Measurements from ENCODE around the gene CDH11. TPM values are rescaled to one million over a fixed set of nuclear protein-coding genes. Genes with fewer than 3 reads are reported as not detected.

Gene CDH11
- total RNA-seq, 4 donors from 2014 or later: 4.0 to 14.2 (median 8.6) TPM

- DNase-seq (no peak), ATAC-seq (no peak)
- no peaks in the 10 kb centered on the region for H3K9me3 ChIP-seq
- H3K27me3 ChIP-seq: peaks cover 0 to 15% (median 0%) of the 10 kb centered on the region in 3 donors
- H3K4me3 ChIP-seq: no peak overlapping the region
- TF ChIP-seq POLR2A (IDR thresholded peaks at IDR 0.05): no peak
- no peak for TF ChIP-seq CTCF (IDR thresholded peaks at IDR 0.05 in 4 of 5, conservative IDR thresholded peaks at IDR 0.05 in 1 of 5)
- in situ Hi-C loops (cut with MboI; ENCODE audit: low sequenced_read_pairs in 4 of 4) (loop anchor here in 1 of 4 donors (25.0 kb wide), 2 partner anchors 1030 to 1655 kb away; no protein-coding TSS in a partner anchor), intact Hi-C loops (cut with DNase I; ENCODE audit: low total_unique reads) (no loop called here)
- no peaks in the 10 kb centered on the region for H3K36me3 ChIP-seq
- peaks cover 0 to 3% of the 10 kb centered on the region in 2 donors for H3K4me1 ChIP-seq
- H3K27ac ChIP-seq: no peak overlapping the region
These were observed 4.9 kb downstream of the CDH11 start for GRCh38 chr16:65116818-65117430.

- peaks cover 0 to 7% (median 0%) of the 10 kb centered on the region in 3 donors for H3K27me3 ChIP-seq
- H3K27ac ChIP-seq: no peak overlapping the region
- H3K4me3 ChIP-seq: no peak overlapping the region
- H3K9me3 ChIP-seq: no peaks in the 10 kb centered on the region
- in situ Hi-C loops (cut with MboI; ENCODE audit: low sequenced_read_pairs in 4 of 4) (loop anchor here in 1 of 4 donors (25.0 kb wide), 2 partner anchors 1029 to 1654 kb away; no protein-coding TSS in a partner anchor), intact Hi-C loops (cut with DNase I; ENCODE audit: low total_unique reads) (no loop called here)
- ATAC-seq: no peak
- no peak for TF ChIP-seq CTCF (IDR thresholded peaks at IDR 0.05 in 4 of 5, conservative IDR thresholded peaks at IDR 0.05 in 1 of 5)
- no peak for TF ChIP-seq POLR2A (IDR thresholded peaks at IDR 0.05)
- no peaks in the 10 kb centered on the region for H3K4me1 ChIP-seq
- no peak for DNase-seq
- H3K36me3 ChIP-seq: no peaks in the 10 kb centered on the region
These were observed 5.6 kb downstream of the CDH11 start for GRCh38 chr16:65116216-65116615.

- Histone ChIP-seq H3K27ac (no peak overlapping the region), H3K4me1 (no peaks in the 10 kb centered on the region), H3K9me3 (no peaks in the 10 kb centered on the region), H3K36me3 (no peaks in the 10 kb centered on the region), H3K4me3 (no peak overlapping the region), H3K27me3 (no peaks in the 10 kb centered on the region)
- ATAC-seq (no peak), DNase-seq (no peak)
- in situ Hi-C loops (cut with MboI; ENCODE audit: low sequenced_read_pairs in 4 of 4) (loop anchor here in 1 of 4 donors (25.0 kb wide), 2 partner anchors 1027 to 1652 kb away; no protein-coding TSS in a partner anchor), intact Hi-C loops (cut with DNase I; ENCODE audit: low total_unique reads) (no loop called here)
- TF ChIP-seq CTCF (IDR thresholded peaks at IDR 0.05 in 4 of 5, conservative IDR thresholded peaks at IDR 0.05 in 1 of 5) (no peak), POLR2A (IDR thresholded peaks at IDR 0.05) (no peak)
These were observed 7.3 kb downstream of the CDH11 start for GRCh38 chr16:65114527-65114926.

GRCh38 chr16:65113441-65113840 lies 8.4 kb downstream of the CDH11 start:
- no peak for ATAC-seq
- Histone ChIP-seq H3K27me3 (no peaks in the 10 kb centered on the region), H3K4me1 (no peaks in the 10 kb centered on the region), H3K4me3 (no peak overlapping the region), H3K27ac (no peak overlapping the region), H3K9me3 (no peaks in the 10 kb centered on the region), H3K36me3 (no peaks in the 10 kb centered on the region)
- in situ Hi-C loops (cut with MboI; ENCODE audit: low sequenced_read_pairs in 4 of 4) (loop anchor here in 1 of 4 donors (25.0 kb wide), 2 partner anchors 1026 to 1651 kb away; no protein-coding TSS in a partner anchor), intact Hi-C loops (cut with DNase I; ENCODE audit: low total_unique reads) (no loop called here)
- DNase-seq: no peak
- no peak for TF ChIP-seq POLR2A (IDR thresholded peaks at IDR 0.05)
- no peak for TF ChIP-seq CTCF (IDR thresholded peaks at IDR 0.05 in 4 of 5, conservative IDR thresholded peaks at IDR 0.05 in 1 of 5)

Measured in gastrocnemius medialis (tissue), 4 donors.